Measurements from ENCODE around the gene MYOF. TPM values are rescaled to one million over a fixed set of nuclear protein-coding genes. Genes with fewer than 3 reads are reported as not detected.

MYOF gene
- polyA plus RNA-seq, 4 donors: 1.6 to 20.6 (median 9.4) TPM

DNA sequence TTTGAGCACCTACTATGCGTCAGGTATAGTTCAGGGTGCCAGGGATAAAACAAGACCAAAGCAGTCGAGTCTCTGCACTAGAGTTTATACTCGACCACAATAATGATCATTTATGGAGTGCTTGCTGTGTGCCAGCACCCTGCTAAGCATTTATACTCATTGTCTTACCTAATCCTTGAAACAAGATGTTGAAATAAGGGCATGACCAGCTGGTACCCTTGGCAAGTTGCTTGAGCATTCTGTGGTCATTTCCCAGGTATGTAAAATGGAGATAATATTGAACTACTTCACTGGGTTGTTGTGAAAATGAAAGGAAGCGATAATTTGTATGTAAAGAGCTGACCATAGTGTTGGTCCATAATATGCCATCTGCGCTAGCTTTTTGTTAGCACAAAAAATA, 223.0 kb downstream of the MYOF start:
- no peaks in the 10 kb centered on the region for H3K9me3 ChIP-seq (ENCODE audit: control insufficient read depth in 2 of 2, insufficient read depth in 1 of 2, low read depth in 1 of 2, low read length in 1 of 2)
- no peak for DNase-seq
- H3K4me1 ChIP-seq (ENCODE audit: control insufficient read depth in 3 of 3, insufficient read depth in 2 of 3, low read depth in 1 of 3, low read length in 2 of 3): peaks cover 0 to 3% (median 0%) of the 10 kb centered on the region in 3 donors
- no peaks in the 10 kb centered on the region for H3K36me3 ChIP-seq (ENCODE audit: control insufficient read depth in 3 of 3, insufficient read depth in 2 of 3, low read depth in 1 of 3, low read length in 3 of 3)
- no peak overlapping the region for H3K27ac ChIP-seq (ENCODE audit: low read depth in 1 of 3, low read length in 2 of 3)
- no peaks in the 10 kb centered on the region for H3K27me3 ChIP-seq (ENCODE audit: control insufficient read depth in 3 of 3, insufficient read depth in 3 of 3, low read length in 3 of 3)
- 81 to 93% (median 91%) methylated on average over 5 of the region's 5 CpGs for WGBS, 3 donors
- no peak for FAIRE-seq
- no peak overlapping the region for H3K4me3 ChIP-seq (ENCODE audit: low read depth in 1 of 3, low read length in 3 of 3)

Other genes with a start within 250 kb of the MYOF start
- gene CEP55, start 14.3 kb upstream of the MYOF start, polyA plus RNA-seq: 10 to 100 TPM in 1 of 4 donors, 1 to 10 TPM in 2, under 1 TPM in 1; 0.27 to 21.7 (median 3.2) TPM
- gene FFAR4, start 84.3 kb upstream of the MYOF start, polyA plus RNA-seq: 1 to 10 TPM in 1 of 4 donors, under 1 TPM in 2, not detected in 1; 0.45 to 1.3 (median 0.99) TPM
- 100 to 1,000 TPM in 1 of 4 donors, 10 to 100 TPM in 1, 1 to 10 TPM in 2; 1.6 to 111 (median 14.0) TPM for gene RBP4, start 118.9 kb upstream of the MYOF start, polyA plus RNA-seq
- gene PDE6C, start 130.2 kb upstream of the MYOF start, polyA plus RNA-seq: under 1 TPM in 1 of 4 donors, not detected in 3; 0.28 TPM
- gene FRA10AC1, start 220.3 kb upstream of the MYOF start, polyA plus RNA-seq: 10 to 100 TPM in 1 of 4 donors, 1 to 10 TPM in 3; 5.1 to 24.3 (median 7.0) TPM

All from small intestine (tissue), 7 donors.